Suprapubic skin (tissue), 4 donors: Measurements from ENCODE around the gene ST7. TPM values are rescaled to one million over a fixed set of nuclear protein-coding genes. Genes with fewer than 3 reads are reported as not detected.

Experiments used
- DNase-seq, 2 donors: peaks; one replicate each; pipeline ENCODE4 v3.0.0-alpha.2; 2019; ENCODE audit warnings: low spot score in 2 of 2
- H3K27ac ChIP-seq: fragments of 200-600 bp; sonication (generic); one replicate; pipeline ENCODE4 v1.5.1; 2019
- H3K27me3 ChIP-seq: fragments of 200-600 bp; sonication (generic); one replicate; pipeline ENCODE4 v1.5.1; 2019
- H3K36me3 ChIP-seq: fragments of 200-600 bp; sonication (generic); one replicate; pipeline ENCODE4 v1.5.1; 2019
- H3K4me1 ChIP-seq: fragments of 200-600 bp; sonication (generic); one replicate; pipeline ENCODE4 v1.5.1; 2019
- H3K4me3 ChIP-seq: fragments of 200-600 bp; sonication (generic); one replicate; pipeline ENCODE4 v1.5.1; 2019; ENCODE audit warnings: mild to moderate bottlenecking
- H3K9me3 ChIP-seq: fragments of 200-600 bp; sonication (generic); one replicate; pipeline ENCODE4 v1.5.1; 2019
- CTCF ChIP-seq, 2 donors: fragments of 200-600 bp in 1 of 2; fragments of 450-650 bp in 1 of 2; sonication (generic) in 1 of 2; IDR thresholded peaks; one replicate each; pipeline ENCODE4 v1.5.1; 2016 to 2019; ENCODE audit warnings: antibody characterized with exemption in 2 of 2, mild to moderate bottlenecking in 1 of 2, moderate library complexity in 1 of 2
- EP300 ChIP-seq: sonication (generic); formaldehyde crosslinking; IDR thresholded peaks from one replicate; pipeline ENCODE4 v1.6.1; 2017; ENCODE audit warnings: antibody characterized with exemption
- POLR2A ChIP-seq, 2 donors: fragments of 450-650 bp; IDR thresholded peaks; one replicate each; pipeline ENCODE4 v1.6.1; 2017; ENCODE audit warnings: antibody characterized with exemption in 2 of 2, mild to moderate bottlenecking in 2 of 2, moderate library complexity in 2 of 2
- POLR2AphosphoS5 ChIP-seq, 3 donors: sonication (generic); formaldehyde crosslinking; IDR thresholded peaks; one replicate each; pipeline ENCODE4 v1.6.1; 2017; ENCODE audit warnings: antibody characterized with exemption in 3 of 3
- WGBS: methylation state at CpG from one replicate; pipeline ENCODE4 v1.1.5; 2018; 5-methylcytosine and 5-hydroxymethylcytosine counted together
- total RNA-seq, 4 donors: library from RNA; depleted of rRNA; stranded (reverse); fragments of >200 nt; gene quantifications; one replicate each; pipeline ENCODE4 v1.1.0, GENCODE V29; 2016

ST7 gene
- total RNA-seq, 4 donors from 2014 or later, result 13.1 to 28.2 (median 18.6) TPM

- H3K4me3 ChIP-seq, result no peak overlapping the region
- H3K9me3 ChIP-seq, result no peaks in the 10 kb centered on the region
- H3K4me1 ChIP-seq, result no peaks in the 10 kb centered on the region
- peaks cover 22% of the 10 kb centered on the region for H3K36me3 ChIP-seq
- H3K27ac ChIP-seq, result no peak overlapping the region
- no peak for TF ChIP-seq POLR2AphosphoS5 (IDR thresholded peaks at IDR 0.05)
- TF ChIP-seq POLR2A (IDR thresholded peaks at IDR 0.05), result no peak
- TF ChIP-seq CTCF (IDR thresholded peaks at IDR 0.05), result no peak
- no peak for TF ChIP-seq EP300
- no peaks in the 10 kb centered on the region for H3K27me3 ChIP-seq
- WGBS, result 97% methylated on average over 2 of the region's 2 CpGs
- DNase-seq, result no peak
Observed at GRCh38 chr7:117134889-117135552, 181.7 kb downstream of the ST7 start.

GRCh38 chr7:117135553-117135891 is 182.2 kb downstream of the ST7 start:
- TF ChIP-seq POLR2AphosphoS5 (IDR thresholded peaks at IDR 0.05), result no peak
- TF ChIP-seq POLR2A (IDR thresholded peaks at IDR 0.05), result no peak
- TF ChIP-seq CTCF (IDR thresholded peaks at IDR 0.05), result no peak
- no peak for TF ChIP-seq EP300
- Histone ChIP-seq H3K27ac (no peak overlapping the region), H3K36me3 (peaks cover 22% of the 10 kb centered on the region), H3K27me3 (no peaks in the 10 kb centered on the region), H3K4me1 (no peaks in the 10 kb centered on the region), H3K9me3 (no peaks in the 10 kb centered on the region), H3K4me3 (no peak overlapping the region)
- DNase-seq, result no peak
- 100% methylated on average over 1 of the region's 1 CpG for WGBS

GRCh38 chr7:117137868-117138267 is 184.6 kb downstream of the ST7 start:
- H3K36me3 ChIP-seq, result peaks cover 21% of the 10 kb centered on the region
- no peak overlapping the region for H3K4me3 ChIP-seq
- WGBS, result 80% methylated on average over 3 of the region's 3 CpGs
- no peaks in the 10 kb centered on the region for H3K9me3 ChIP-seq
- no peak for TF ChIP-seq POLR2A (IDR thresholded peaks at IDR 0.05)
- TF ChIP-seq POLR2AphosphoS5 (IDR thresholded peaks at IDR 0.05), result no peak
- TF ChIP-seq EP300, result no peak
- no peak for TF ChIP-seq CTCF (IDR thresholded peaks at IDR 0.05)
- DNase-seq, result no peak
- no peaks in the 10 kb centered on the region for H3K4me1 ChIP-seq
- H3K27ac ChIP-seq, result no peak overlapping the region
- no peaks in the 10 kb centered on the region for H3K27me3 ChIP-seq

GRCh38 chr7:117138495-117138894 is 185.2 kb downstream of the ST7 start:
- Histone ChIP-seq H3K4me3 (no peak overlapping the region), H3K4me1 (no peaks in the 10 kb centered on the region), H3K27me3 (no peaks in the 10 kb centered on the region), H3K27ac (no peak overlapping the region), H3K9me3 (no peaks in the 10 kb centered on the region), H3K36me3 (peaks cover 17% of the 10 kb centered on the region)
- WGBS, result 94% methylated on average over 3 of the region's 3 CpGs
- no peak for TF ChIP-seq EP300
- no peak for TF ChIP-seq CTCF (IDR thresholded peaks at IDR 0.05)
- no peak for TF ChIP-seq POLR2A (IDR thresholded peaks at IDR 0.05)
- no peak for TF ChIP-seq POLR2AphosphoS5 (IDR thresholded peaks at IDR 0.05)
- no peak for DNase-seq

GRCh38 chr7:117138981-117139380 is 185.7 kb downstream of the ST7 start:
- no peak overlapping the region for H3K27ac ChIP-seq
- no peaks in the 10 kb centered on the region for H3K27me3 ChIP-seq
- peaks cover 17% of the 10 kb centered on the region for H3K36me3 ChIP-seq
- WGBS, result 69% methylated on average over 1 of the region's 1 CpG
- no peaks in the 10 kb centered on the region for H3K4me1 ChIP-seq
- no peak for TF ChIP-seq POLR2AphosphoS5 (IDR thresholded peaks at IDR 0.05)
- no peak for DNase-seq
- H3K4me3 ChIP-seq, result no peak overlapping the region
- H3K9me3 ChIP-seq, result no peaks in the 10 kb centered on the region
